ENCODE data around the gene SLC9A9. TPM values are rescaled to one million over a fixed set of nuclear protein-coding genes. Genes with fewer than 3 reads are reported as not detected.

The SLC9A9 gene
- total and polyA plus RNA-seq, 2 of the 8 experiments (the other 6 are each of a cell fraction or from before 2014, with no cell fraction given): 0.48 to 1.1 TPM

DNA sequence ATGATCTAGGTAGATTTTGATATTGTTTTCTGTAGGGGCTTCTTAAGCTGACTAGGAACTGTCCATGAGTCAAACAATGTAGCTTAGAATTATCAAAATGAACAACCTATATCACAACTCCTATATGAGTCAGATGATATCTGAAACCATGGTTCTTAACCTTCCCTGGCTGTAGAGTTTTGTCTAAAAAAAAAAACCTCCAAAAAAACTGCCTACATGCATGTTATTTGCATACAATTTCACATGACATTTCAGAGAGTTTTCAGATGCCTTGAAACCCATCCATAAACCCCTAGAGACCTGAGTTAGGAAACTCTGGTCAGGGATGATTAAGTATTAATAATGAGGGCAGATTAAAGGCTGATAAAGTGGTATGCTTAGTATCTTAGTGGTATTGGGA lies 571.7 kb downstream of the SLC9A9 start (continued):
- TF ChIP-seq CHD7 (IDR thresholded peaks at IDR 0.05; ENCODE audit: insufficient replicate concordance, low read length): no peak
- TF ChIP-seq HDAC6 (IDR thresholded peaks at IDR 0.05; ENCODE audit: low read depth, low read length): no peak
- no peak for TF ChIP-seq CHD2 (IDR thresholded peaks at IDR 0.05; ENCODE audit: low read length)
- TF ChIP-seq POLR2A (IDR thresholded peaks at IDR 0.05; ENCODE audit: control extremely low read depth in 1 of 2, low read depth in 2 of 2, low read length in 2 of 2): no peak
- TF ChIP-seq BACH1 (IDR thresholded peaks at IDR 0.05; ENCODE audit: low read length): no peak
